ENCODE results near the gene LRRC8A.
"Not testable (repeated sequence)": the region's sequence is repeated elsewhere in the genome, so short reads cannot be mapped to it uniquely, and the experiment has no call there.

LRRC8A gene

DNA sequence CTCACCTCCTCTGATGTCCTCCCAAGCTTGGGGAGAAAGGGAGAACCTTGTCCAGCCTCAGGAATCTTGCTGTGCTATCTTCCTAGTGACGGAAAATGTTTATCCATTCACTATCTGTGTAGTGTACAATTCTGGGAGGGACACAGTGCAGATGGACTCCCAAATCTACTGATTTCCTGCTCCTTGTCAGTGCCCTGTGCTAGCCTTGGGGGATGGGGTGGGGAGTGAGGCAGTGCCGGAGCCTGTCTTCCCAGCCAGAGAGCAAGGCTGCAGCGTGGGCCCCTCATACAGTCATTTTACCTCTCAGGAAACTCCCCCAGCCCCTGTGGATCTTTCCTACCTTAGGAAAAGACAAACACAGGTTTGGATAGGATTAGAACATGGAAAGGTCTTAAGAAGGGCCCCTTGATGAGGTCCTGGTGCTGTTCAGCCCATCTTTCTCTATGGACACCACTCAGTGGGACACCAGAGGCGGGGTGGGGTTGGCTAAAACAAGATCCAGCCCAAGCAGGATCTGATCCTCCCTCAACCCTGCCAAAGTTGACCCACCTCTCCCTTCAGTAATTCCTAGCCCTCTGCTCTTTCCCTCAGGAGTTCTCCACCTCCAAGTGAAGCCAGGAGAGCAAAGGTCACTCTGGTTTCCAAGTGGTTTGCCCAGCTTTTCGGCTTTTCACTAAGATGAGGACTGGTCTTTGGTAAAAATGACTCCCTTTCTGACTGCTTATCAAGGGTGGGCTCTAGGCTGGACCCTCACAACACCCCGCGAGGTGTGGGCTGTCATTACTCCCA, 62.1 kb downstream of the LRRC8A start:
- Histone ChIP-seq H3K36me3 (ENCODE audit: control insufficient read depth, insufficient read depth, low read length) (no peaks in the 10 kb centered on the region), H3K4me3 (ENCODE audit: low read depth, low read length) (no peak overlapping the region), H2AFZ (no peak overlapping the region), H3K9me3 (ENCODE audit: control insufficient read depth, low read length) (no peaks in the 10 kb centered on the region), H3K4me2 (ENCODE audit: low read length) (no peak overlapping the region), H3K79me2 (no peaks in the 10 kb centered on the region), H3K4me1 (no peaks in the 10 kb centered on the region), H3K27ac (no peak overlapping the region), H3K27me3 (ENCODE audit: control insufficient read depth, insufficient read depth, low read length) (no peaks in the 10 kb centered on the region), H3K9ac (no peak overlapping the region)
- TF ChIP-seq, protein P1, sequence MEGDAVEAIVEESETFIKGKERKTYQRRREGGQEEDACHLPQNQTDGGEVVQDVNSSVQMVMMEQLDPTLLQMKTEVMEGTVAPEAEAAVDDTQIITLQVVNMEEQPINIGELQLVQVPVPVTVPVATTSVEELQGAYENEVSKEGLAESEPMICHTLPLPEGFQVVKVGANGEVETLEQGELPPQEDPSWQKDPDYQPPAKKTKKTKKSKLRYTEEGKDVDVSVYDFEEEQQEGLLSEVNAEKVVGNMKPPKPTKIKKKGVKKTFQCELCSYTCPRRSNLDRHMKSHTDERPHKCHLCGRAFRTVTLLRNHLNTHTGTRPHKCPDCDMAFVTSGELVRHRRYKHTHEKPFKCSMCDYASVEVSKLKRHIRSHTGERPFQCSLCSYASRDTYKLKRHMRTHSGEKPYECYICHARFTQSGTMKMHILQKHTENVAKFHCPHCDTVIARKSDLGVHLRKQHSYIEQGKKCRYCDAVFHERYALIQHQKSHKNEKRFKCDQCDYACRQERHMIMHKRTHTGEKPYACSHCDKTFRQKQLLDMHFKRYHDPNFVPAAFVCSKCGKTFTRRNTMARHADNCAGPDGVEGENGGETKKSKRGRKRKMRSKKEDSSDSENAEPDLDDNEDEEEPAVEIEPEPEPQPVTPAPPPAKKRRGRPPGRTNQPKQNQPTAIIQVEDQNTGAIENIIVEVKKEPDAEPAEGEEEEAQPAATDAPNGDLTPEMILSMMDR (IDR thresholded peaks at IDR 0.05) = no peak

DNA sequence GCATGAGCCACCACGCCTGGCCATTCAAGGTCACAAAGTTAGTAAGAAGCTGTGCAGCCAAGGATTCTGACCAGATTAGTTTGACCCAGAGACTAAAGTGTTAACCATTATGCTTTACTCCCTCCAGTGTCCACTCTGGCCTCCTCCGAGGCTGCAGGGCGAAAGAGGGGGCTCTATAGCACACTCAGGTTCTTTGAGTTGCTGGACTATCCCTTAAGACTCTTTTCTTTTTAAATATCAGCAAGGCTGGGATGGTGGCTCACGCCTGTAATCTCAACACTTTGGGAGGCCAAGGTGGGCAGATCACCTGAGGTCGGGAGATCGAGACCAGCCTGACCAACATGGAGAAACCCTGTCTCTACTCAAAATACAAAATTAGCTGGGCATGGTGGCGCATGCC, 63.0 kb downstream of the LRRC8A start:
- not testable (repeated sequence) for H3K9me3 ChIP-seq (ENCODE audit: control insufficient read depth, low read length)

DNA sequence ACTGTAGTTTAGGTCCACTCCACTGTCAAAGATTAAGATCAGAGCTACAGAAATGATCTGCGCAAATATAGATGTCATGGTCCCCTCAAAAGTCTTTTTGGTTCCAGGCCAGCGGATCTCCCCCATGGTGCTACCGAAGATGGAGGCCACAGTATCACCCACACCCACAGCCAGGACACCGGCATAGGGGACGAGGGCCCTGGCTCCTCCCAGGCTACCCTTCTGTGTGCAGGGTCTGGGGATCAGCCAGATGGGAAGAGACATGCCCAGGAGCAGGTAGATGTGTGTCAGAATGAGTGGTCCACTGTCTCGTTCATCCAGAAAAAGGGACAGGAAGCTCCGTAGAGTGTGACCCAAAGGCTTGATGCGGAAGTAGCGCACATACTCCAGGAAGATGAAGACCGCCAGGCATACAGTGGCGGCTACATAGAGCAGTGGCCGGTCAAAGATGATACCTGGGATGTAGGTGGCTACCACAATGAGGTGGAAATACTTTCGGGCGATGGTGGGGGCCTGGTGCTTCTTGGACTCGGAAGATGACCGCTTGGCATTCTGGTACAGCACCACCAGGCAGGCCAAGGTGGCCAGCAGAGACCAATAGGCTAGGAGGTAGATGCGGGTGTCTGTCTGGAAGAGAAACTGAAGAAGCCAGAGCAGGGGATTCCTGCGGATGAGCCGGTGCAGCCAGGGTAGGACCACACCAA, 64.0 kb downstream of the LRRC8A start:
- no peaks in the 10 kb centered on the region for H3K27me3 ChIP-seq (ENCODE audit: control insufficient read depth, insufficient read depth, low read length)
- no peak overlapping the region for H2AFZ ChIP-seq
- no peaks in the 10 kb centered on the region for H3K36me3 ChIP-seq (ENCODE audit: control insufficient read depth, insufficient read depth, low read length)
- no peak overlapping the region for H3K9ac ChIP-seq
- H3K4me2 ChIP-seq (ENCODE audit: low read length) = peak overlapping the region; percentile 12
- H3K27ac ChIP-seq = no peak overlapping the region
- H3K4me3 ChIP-seq (ENCODE audit: low read depth, low read length) = no peak overlapping the region
- no peaks in the 10 kb centered on the region for H3K4me1 ChIP-seq
- no peaks in the 10 kb centered on the region for H3K79me2 ChIP-seq
- TF ChIP-seq, protein P1 (IDR thresholded peaks at IDR 0.05) = no peak
- H3K9me3 ChIP-seq (ENCODE audit: control insufficient read depth, low read length) = no peaks in the 10 kb centered on the region

More for the DNA sequence above, 63.0 kb downstream of the LRRC8A start:
- H3K27me3 ChIP-seq (ENCODE audit: control insufficient read depth, insufficient read depth, low read length); H3K4me1 ChIP-seq; H3K36me3 ChIP-seq (ENCODE audit: control insufficient read depth, insufficient read depth, low read length); H2AFZ ChIP-seq; H3K9ac ChIP-seq; H3K4me2 ChIP-seq (ENCODE audit: low read length); H3K27ac ChIP-seq; H3K79me2 ChIP-seq; H3K4me3 ChIP-seq (ENCODE audit: low read depth, low read length): not testable (repeated sequence)

DNA sequence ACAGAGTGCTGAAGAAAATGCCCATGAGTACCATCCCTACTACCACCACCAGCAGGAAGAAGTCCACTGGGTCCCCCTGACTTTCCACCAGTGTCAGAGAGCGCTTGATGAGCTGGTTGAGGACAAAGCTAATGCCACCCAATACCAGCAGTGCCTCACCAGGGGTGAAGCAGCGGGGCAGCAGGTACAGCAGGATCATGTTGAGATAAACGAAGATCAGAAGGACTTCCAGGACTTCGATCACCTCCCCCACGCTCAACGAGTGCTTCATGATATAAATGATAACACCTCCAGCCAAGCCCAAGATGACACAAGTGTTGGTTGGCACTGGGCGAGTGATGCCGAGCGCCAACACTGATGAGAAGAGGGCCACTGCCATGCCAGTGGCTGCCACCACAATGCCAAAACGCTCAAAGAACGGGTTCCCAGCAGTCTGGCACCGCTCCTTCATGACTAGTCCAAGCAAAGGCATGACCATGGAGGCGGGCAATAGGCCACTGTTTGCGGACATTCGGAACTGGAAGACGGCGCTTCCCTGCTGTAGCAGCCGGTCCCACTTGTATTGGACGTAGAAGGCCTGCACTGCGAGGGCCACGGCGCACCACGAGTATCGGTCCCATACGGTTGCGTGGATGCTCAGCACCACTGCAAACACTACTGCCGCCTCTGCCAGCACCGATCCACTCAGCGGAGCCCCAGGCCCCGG, 64.8 kb downstream of the LRRC8A start:
- no peaks in the 10 kb centered on the region for H3K36me3 ChIP-seq (ENCODE audit: control insufficient read depth, insufficient read depth, low read length)
- TF ChIP-seq, protein P1 (IDR thresholded peaks at IDR 0.05) = no peak

DNA sequence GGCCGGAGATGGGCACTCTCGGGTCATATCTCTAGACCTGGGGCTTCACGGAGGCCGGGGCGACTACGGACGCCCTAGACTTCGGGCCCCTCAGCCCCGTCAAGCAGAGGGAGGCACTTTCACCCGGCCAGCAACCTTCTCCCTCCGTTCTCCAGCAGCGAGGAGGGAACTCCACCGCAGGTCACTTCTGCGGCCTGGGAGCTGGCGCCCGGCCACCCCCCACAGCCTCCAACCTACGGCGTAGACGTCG, 65.3 kb downstream of the LRRC8A start:
- H3K4me2 ChIP-seq (ENCODE audit: low read length) = peak overlapping the region; percentile 89
- H3K79me2 ChIP-seq = no peaks in the 10 kb centered on the region
- H3K9me3 ChIP-seq (ENCODE audit: control insufficient read depth, low read length) = no peaks in the 10 kb centered on the region
- no peaks in the 10 kb centered on the region for H3K36me3 ChIP-seq (ENCODE audit: control insufficient read depth, insufficient read depth, low read length)
- no peak overlapping the region for H3K9ac ChIP-seq
- TF ChIP-seq, protein P1 (IDR thresholded peaks at IDR 0.05) = no peak
- peak overlapping the region; percentile 73 for H3K4me3 ChIP-seq (ENCODE audit: low read depth, low read length)
- H3K4me1 ChIP-seq = no peaks in the 10 kb centered on the region
- H3K27me3 ChIP-seq (ENCODE audit: control insufficient read depth, insufficient read depth, low read length) = no peaks in the 10 kb centered on the region
- peak overlapping the region; percentile 74 for H3K27ac ChIP-seq
- H2AFZ ChIP-seq = peak overlapping the region; percentile 95

More for the DNA sequence above, 64.8 kb downstream of the LRRC8A start:
- peak overlapping the region; percentile 95 for H2AFZ ChIP-seq
- no peaks in the 10 kb centered on the region for H3K79me2 ChIP-seq
- no peaks in the 10 kb centered on the region for H3K27me3 ChIP-seq (ENCODE audit: control insufficient read depth, insufficient read depth, low read length)
- no peaks in the 10 kb centered on the region for H3K4me1 ChIP-seq
- H3K9me3 ChIP-seq (ENCODE audit: control insufficient read depth, low read length) = no peaks in the 10 kb centered on the region
- H3K9ac ChIP-seq = no peak overlapping the region
- peak overlapping the region; percentile 73 for H3K4me3 ChIP-seq (ENCODE audit: low read depth, low read length)
- H3K27ac ChIP-seq = peak overlapping the region; percentile 74
- H3K4me2 ChIP-seq (ENCODE audit: low read length) = peak overlapping the region; percentile 89

Measured in parathyroid adenoma (tissue), 2 donors.